A549 (cell line): ENCODE data around the gene ZDHHC16.

Experiments used
- KDM1A ChIP-seq: fragments of 200-600 bp; sonication (generic); IDR thresholded peaks from 2 replicates; pipeline ENCODE4 v1.6.1; 2016; ENCODE audit warnings: low read depth, mild to moderate bottlenecking
- POLR2A ChIP-seq: IDR thresholded peaks from 2 replicates; pipeline ENCODE4 v1.6.1; 2012; ENCODE audit warnings: mild to moderate bottlenecking, low read length
- TF ChIP-seq, protein P1 (sequence below): fragments of >200 bp; sonication (Bioruptor Twin); formaldehyde crosslinking; IDR thresholded peaks from 3 replicates; pipeline ENCODE4 v1.5.1; 2016
- TF ChIP-seq, protein P2 (sequence below): fragments of 200-600 bp; sonication (generic); IDR thresholded peaks from 2 replicates; pipeline ENCODE4 v1.6.1; 2016; ENCODE audit warnings: antibody characterized with exemption, mild to moderate bottlenecking, moderate library complexity
- TF ChIP-seq, protein P3 (sequence below): IDR thresholded peaks from 2 replicates; pipeline ENCODE4 v1.6.1; 2012

DNA sequence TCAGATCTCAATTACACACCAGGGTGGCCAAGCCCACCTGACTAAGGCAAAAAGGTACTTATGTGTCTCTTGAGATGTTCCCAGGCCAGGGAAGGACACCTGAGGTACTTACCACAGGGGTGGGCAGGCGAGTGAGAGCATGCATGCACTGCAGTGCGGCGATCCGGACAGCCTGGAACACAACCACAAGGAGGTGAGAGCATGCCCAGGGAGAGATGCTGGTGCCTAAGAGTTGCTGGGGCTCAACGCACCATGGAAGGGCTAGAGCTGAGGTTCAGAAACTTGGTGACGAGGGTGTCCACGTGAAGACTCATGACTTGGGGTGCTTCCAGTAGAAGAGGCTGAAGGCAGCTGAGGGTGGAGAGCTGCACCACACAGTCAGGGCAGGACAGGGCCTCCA lies 13.1 kb downstream of the ZDHHC16 start:
- TF ChIP-seq, protein P1, sequence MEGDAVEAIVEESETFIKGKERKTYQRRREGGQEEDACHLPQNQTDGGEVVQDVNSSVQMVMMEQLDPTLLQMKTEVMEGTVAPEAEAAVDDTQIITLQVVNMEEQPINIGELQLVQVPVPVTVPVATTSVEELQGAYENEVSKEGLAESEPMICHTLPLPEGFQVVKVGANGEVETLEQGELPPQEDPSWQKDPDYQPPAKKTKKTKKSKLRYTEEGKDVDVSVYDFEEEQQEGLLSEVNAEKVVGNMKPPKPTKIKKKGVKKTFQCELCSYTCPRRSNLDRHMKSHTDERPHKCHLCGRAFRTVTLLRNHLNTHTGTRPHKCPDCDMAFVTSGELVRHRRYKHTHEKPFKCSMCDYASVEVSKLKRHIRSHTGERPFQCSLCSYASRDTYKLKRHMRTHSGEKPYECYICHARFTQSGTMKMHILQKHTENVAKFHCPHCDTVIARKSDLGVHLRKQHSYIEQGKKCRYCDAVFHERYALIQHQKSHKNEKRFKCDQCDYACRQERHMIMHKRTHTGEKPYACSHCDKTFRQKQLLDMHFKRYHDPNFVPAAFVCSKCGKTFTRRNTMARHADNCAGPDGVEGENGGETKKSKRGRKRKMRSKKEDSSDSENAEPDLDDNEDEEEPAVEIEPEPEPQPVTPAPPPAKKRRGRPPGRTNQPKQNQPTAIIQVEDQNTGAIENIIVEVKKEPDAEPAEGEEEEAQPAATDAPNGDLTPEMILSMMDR, result no peak
- TF ChIP-seq KDM1A, result no peak
- TF ChIP-seq, protein P2, sequence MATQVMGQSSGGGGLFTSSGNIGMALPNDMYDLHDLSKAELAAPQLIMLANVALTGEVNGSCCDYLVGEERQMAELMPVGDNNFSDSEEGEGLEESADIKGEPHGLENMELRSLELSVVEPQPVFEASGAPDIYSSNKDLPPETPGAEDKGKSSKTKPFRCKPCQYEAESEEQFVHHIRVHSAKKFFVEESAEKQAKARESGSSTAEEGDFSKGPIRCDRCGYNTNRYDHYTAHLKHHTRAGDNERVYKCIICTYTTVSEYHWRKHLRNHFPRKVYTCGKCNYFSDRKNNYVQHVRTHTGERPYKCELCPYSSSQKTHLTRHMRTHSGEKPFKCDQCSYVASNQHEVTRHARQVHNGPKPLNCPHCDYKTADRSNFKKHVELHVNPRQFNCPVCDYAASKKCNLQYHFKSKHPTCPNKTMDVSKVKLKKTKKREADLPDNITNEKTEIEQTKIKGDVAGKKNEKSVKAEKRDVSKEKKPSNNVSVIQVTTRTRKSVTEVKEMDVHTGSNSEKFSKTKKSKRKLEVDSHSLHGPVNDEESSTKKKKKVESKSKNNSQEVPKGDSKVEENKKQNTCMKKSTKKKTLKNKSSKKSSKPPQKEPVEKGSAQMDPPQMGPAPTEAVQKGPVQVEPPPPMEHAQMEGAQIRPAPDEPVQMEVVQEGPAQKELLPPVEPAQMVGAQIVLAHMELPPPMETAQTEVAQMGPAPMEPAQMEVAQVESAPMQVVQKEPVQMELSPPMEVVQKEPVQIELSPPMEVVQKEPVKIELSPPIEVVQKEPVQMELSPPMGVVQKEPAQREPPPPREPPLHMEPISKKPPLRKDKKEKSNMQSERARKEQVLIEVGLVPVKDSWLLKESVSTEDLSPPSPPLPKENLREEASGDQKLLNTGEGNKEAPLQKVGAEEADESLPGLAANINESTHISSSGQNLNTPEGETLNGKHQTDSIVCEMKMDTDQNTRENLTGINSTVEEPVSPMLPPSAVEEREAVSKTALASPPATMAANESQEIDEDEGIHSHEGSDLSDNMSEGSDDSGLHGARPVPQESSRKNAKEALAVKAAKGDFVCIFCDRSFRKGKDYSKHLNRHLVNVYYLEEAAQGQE, result no peak
- TF ChIP-seq, protein P3, sequence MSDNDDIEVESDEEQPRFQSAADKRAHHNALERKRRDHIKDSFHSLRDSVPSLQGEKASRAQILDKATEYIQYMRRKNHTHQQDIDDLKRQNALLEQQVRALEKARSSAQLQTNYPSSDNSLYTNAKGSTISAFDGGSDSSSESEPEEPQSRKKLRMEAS, result no peak
- no peak for TF ChIP-seq POLR2A
